ENCODE results near the gene MACROH2A2. TPM values are rescaled to one million over a fixed set of nuclear protein-coding genes. Genes with fewer than 3 reads are reported as not detected.

Gene MACROH2A2
- total RNA-seq (2016; rRNA removed; fragmentation: Illumina TruSeq; extraction: Trizol) (41.6 and 43.1 TPM in 2 replicates), polyA plus RNA-seq (2011; rRNA removed) (9.8 and 14.2 TPM in 2 replicates), polyA minus RNA-seq (2011; rRNA and poly(A)+ RNA removed; ENCODE audit: low replicate concordance) (9.1 TPM in 1 of 2 replicates, not detected in the other), Bru-seq, nascent RNA (percentile 74 among the genes with signal in this experiment), BruChase-seq, experiment 1, labeled RNA remaining after a 6-hour chase (percentile 66 among the genes with signal in this experiment), BruChase-seq, experiment 2, labeled RNA remaining after a 2-hour chase (percentile 62 among the genes with signal in this experiment)
- 10.1 and 10.7 TPM in 2 replicates for total RNA-seq (2016; cell fraction: cytosol; rRNA removed; fragmentation: Illumina TruSeq; extraction: Trizol; ENCODE audit: low read depth)
- total RNA-seq (2016; cell fraction: insoluble cytoplasmic fraction; rRNA removed; fragmentation: Illumina TruSeq; extraction: Trizol): 40.1 and 40.3 TPM in 2 replicates
- total RNA-seq (2016; cell fraction: membrane; rRNA removed; fragmentation: Illumina TruSeq; extraction: Trizol): 23.2 and 23.9 TPM in 2 replicates
- total RNA-seq (2016; cell fraction: nucleus; rRNA removed; fragmentation: Illumina TruSeq; extraction: Trizol): 21.5 and 26.3 TPM in 2 replicates
- polyA plus RNA-seq (2011; cell fraction: cytosol; rRNA removed): 17.6 and 17.9 TPM in 2 replicates
- polyA plus RNA-seq (2011; cell fraction: nucleus; rRNA removed): 10.9 and 11.9 TPM in 2 replicates
- 26.3 and 27.5 TPM in 2 replicates for polyA plus RNA-seq (2012)
- polyA plus RNA-seq (2016; cell fraction: cytosol; fragmentation: Illumina TruSeq; extraction: Trizol; ENCODE audit: low read depth): 11.9 and 13.4 TPM in 2 replicates
- 49.3 and 50.9 TPM in 2 replicates for polyA plus RNA-seq (2016; cell fraction: insoluble cytoplasmic fraction; fragmentation: Illumina TruSeq; extraction: Trizol; ENCODE audit: low read depth)
- polyA plus RNA-seq (2016; cell fraction: membrane; fragmentation: Illumina TruSeq; extraction: Trizol; ENCODE audit: low read depth): 20.2 and 21.5 TPM in 2 replicates
- 41.9 and 47.8 TPM in 2 replicates for polyA plus RNA-seq (2016; cell fraction: nucleus; fragmentation: Illumina TruSeq; extraction: Trizol; ENCODE audit: insufficient read depth, low read depth)
- 13.5 and 13.7 TPM in 2 replicates for polyA minus RNA-seq (2011; cell fraction: cytosol; rRNA and poly(A)+ RNA removed)
- 7.6 and 10.2 TPM in 2 replicates for polyA minus RNA-seq (2011; cell fraction: nucleus; rRNA and poly(A)+ RNA removed)
- long read RNA-seq, experiment 1, transcript H2AFY2-201 (9 exons, 1,980 nt): major isoform, 54 of 73 reads
- long read RNA-seq, experiment 1, partial matches to known transcripts: 7 of 73 reads
- long read RNA-seq, experiment 1, other reads (novel, unspliced or antisense): 12 of 73 reads
- long read RNA-seq, experiment 2, transcript H2AFY2-201 (9 exons, 1,980 nt): major isoform, 51 of 83 reads
- long read RNA-seq, experiment 2, partial matches to known transcripts: 13 of 83 reads
- long read RNA-seq, experiment 2, other reads (novel, unspliced or antisense): 19 of 83 reads

DNA sequence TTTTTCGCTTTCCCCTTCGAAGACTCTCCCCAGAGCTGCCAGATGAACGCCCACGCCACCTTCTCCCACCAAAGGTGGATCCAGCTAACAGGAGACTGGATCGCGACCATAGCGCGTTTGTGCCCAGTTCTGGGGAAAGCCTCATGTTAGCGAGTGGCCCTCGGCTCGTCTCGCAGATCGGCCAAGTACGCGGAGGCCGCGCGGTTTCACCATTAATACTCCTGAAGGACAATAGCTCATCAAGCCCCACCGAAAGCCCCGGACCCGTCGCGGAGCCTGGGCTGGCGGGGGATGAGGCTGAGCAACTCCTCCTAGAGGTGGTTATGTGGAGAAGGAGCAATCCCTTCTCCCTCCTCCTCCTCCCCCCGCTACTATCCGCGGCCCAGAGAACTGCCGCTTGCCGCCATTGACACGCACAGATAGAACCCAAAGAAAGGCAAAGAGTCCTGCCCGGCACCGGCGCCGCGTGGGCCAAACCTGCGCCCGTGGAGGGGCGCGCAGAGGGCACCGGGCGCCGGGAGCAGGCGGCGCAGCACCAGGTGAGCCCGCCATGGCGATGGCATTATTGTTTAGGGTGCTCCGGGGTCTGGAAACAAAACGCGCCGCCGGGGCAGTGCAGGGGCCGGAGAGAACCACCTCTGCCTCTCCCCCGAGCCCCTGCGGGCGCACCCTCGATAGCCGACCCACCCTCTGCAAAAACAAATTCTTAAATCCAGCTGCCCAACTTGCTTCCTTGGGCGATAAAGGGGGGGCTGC is at the start of gene MACROH2A2:
TSS of gene MACROH2A2 (plus strand) at position 385 of the 756 bp plus-strand sequence. CDS start 22,813 bp downstream, outside the sequence.
- H3K4me1 ChIP-seq (ENCODE audit: insufficient read depth, low read length): peaks cover 33% of the 10 kb centered on the region
- H3K9ac ChIP-seq (ENCODE audit: insufficient read depth, low read depth, low read length): peak within 1 kb of the TSS; percentile 76
- intact Hi-C loops (cut with micrococcal nuclease; ENCODE audit: unreplicated experiment): loop anchor here (2.0 to 5.0 kb wide), 2 partner anchors 35 to 84 kb away; no protein-coding TSS in a partner anchor
- no peaks in the 10 kb centered on the region for H4K20me1 ChIP-seq (ENCODE audit: insufficient read depth, low read length)
- POLR2A ChIA-PET: interaction anchor here (0.7 to 1.2 kb wide), 7 partner anchors 9 to 877 kb away, joined by 3 to 8 read pairs (median 3); partner anchors contain the start of gene SAR1A
- peak within 1 kb of the TSS; percentile 85 to 87 (median 85) for H3K4me3 ChIP-seq (replicated peaks in 1 of 3; ENCODE audit: insufficient read depth in 1 of 3, low read depth in 2 of 3, low read length in 3 of 3)
- CTCF ChIA-PET (ENCODE audit: low intra/inter-chr PET ratio, low total read pairs): no interaction called here
- FAIRE-seq (no peak), DNase-seq (ENCODE audit: low spot score) (peak; percentile 63), ATAC-seq (peak; percentile 90)
- H3K79me2 ChIP-seq (ENCODE audit: insufficient read depth, low read length): peaks cover 21% of the 10 kb centered on the region
- peak within 1 kb of the TSS; percentile 59 for H2AFZ ChIP-seq (ENCODE audit: low read length)
- BruUV-seq (replicated peaks): TSS peak; percentile 66
- H3K27me3 ChIP-seq (ENCODE audit: control insufficient read depth in 1 of 2, insufficient read depth in 2 of 2, low read length in 2 of 2): no peaks in the 10 kb centered on the region
- WGBS (ENCODE audit: low lambda C conversion rate): 0% methylated on average over 9 of the region's 58 CpGs
- H3K36me3 ChIP-seq (replicated peaks in 1 of 2; ENCODE audit: control insufficient read depth in 1 of 2, insufficient read depth in 2 of 2, low read length in 2 of 2): no peaks in the 10 kb centered on the region
- H3K27ac ChIP-seq (ENCODE audit: extremely low read length, insufficient read depth, low read length): peak within 1 kb of the TSS; percentile 75
- in situ Hi-C loops (cut with HindIII; ENCODE audit: extremely low pct_ligation_motif_present, low pct_unique_long_range_greater_than_20kb): no loop called here
- peak within 1 kb of the TSS; percentile 97 for H3K4me2 ChIP-seq (ENCODE audit: low read depth, low read length)
- no peaks in the 10 kb centered on the region for H3K9me3 ChIP-seq (ENCODE audit: low read length)
- TF ChIP-seq ZNF839 (CRISPR knock-in tag; IDR thresholded peaks at IDR 0.05; ENCODE audit: borderline replicate concordance) (0 out of 2 replicates have a peak, but pooled peaks have one; percentile 40), SP2 (CRISPR knock-in tag; IDR thresholded peaks at IDR 0.05) (no peak), PHF8 (CRISPR knock-in tag; IDR thresholded peaks at IDR 0.05) (peak; percentile 65), MTA1 (CRISPR knock-in tag; IDR thresholded peaks at IDR 0.05; ENCODE audit: borderline replicate concordance) (no peak), KDM4B (CRISPR knock-in tag; IDR thresholded peaks at IDR 0.05) (no peak; the same call in 1 of the 2 replicates), AGO1 (IDR thresholded peaks at IDR 0.05; ENCODE audit: low read depth, low read length, poor library complexity, severe bottlenecking) (no peak), SMARCE1 (IDR thresholded peaks at IDR 0.05; ENCODE audit: borderline replicate concordance) (no peak), HDAC1 (CRISPR knock-in tag; IDR thresholded peaks at IDR 0.05) (peak; percentile 67), HNRNPUL1 (IDR thresholded peaks at IDR 0.05; ENCODE audit: low read depth, low read length) (no peak)
